ENCODE measurements around the gene ZFP1. TPM values are rescaled to one million over a fixed set of nuclear protein-coding genes. Genes with fewer than 3 reads are reported as not detected.
"Not testable (repeated sequence)": the region's sequence is repeated elsewhere in the genome, so short reads cannot be mapped to it uniquely, and the experiment has no call there.

ZFP1 gene
- total RNA-seq, 1 experiment from 2014 or later: 17.0 TPM

DNA sequence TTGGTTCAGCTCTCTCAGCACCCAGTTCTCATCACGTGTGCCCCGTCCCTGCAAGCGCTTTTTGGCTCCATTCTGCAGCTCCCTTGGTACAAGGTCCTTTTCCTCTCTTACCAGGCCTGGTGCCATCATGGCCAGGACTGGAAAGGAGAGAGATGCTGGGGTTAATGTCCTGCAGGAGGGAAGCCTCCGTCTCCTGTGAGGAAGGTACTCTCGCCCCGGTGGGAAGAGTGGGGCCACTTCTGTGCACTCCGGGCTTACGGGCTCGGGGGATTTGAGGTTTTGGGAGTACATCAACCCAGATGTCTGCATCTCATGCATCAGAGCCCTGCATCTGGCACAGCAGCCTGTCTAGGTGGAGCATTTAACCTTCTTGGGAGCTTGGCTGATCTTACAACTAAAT is 48.5 kb downstream of the ZFP1 start:
- in situ Hi-C loops (cut with HindIII; ENCODE audit: low sequenced_read_pairs): no loop called here
- DNase-seq (ENCODE audit: low spot score): no peak

DNA sequence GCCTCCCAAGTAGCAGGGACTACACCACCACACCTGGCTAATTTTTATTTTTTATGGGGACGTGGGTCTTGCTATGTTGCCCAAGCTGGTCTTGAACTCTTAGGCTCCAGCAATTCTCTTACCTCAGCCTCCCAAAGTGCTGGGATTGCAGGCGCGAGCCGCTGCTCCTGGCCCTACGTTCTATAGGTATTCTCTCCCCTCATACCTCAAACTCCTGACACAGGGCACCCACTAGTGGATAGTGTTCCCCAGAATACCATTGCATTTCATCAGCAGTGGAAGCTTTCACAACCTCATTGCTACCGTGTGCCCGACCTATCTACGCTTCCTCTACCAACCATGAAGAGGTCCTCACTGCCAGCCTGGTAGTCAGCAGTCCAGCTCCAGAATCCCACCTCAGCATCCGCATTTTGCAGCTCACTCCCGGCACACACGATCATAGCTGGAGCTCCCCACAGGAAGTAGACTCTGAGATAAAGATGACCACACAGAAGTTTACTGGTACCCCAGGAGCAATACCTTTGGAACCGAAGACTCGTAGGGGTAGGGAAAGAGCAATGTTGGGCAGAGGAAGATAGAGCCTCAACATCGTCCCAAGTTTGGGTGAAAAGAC is 49.3 kb downstream of the ZFP1 start:
- in situ Hi-C loops (cut with HindIII; ENCODE audit: low sequenced_read_pairs): no loop called here
- DNase-seq (ENCODE audit: low spot score): no peak

GRCh38 chr16:75198135-75198600 is 49.8 kb downstream of the ZFP1 start:
- in situ Hi-C loops (cut with HindIII; ENCODE audit: low sequenced_read_pairs): no loop called here
- no peak for DNase-seq (ENCODE audit: low spot score)

DNA sequence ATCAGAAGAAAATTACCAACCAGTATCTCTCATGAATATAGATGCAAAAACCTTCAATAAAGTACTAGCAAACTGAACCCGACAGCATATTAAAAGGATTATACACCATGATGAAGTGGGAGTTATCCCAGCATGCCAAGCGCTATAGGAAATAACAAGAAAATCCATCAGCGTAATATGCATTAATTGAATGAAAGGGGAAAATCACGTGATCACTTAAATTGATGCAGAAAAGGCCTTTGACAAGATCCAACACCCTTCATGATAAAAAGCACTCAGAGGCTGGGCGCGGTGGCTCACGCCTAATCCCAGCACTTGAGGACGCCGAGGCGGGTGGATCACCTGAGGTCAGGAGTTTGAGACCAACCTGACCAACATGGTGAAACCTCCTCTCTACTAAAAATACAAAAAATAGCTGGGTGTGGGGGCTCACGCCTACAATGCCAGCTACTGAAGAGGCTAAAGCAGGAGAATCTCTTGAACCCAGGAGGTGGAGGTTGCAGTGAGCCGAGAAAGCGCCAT is 53.8 kb downstream of the ZFP1 start:
- in situ Hi-C loops (cut with HindIII; ENCODE audit: low sequenced_read_pairs): no loop called here
- DNase-seq (ENCODE audit: low spot score): no peak

DNA sequence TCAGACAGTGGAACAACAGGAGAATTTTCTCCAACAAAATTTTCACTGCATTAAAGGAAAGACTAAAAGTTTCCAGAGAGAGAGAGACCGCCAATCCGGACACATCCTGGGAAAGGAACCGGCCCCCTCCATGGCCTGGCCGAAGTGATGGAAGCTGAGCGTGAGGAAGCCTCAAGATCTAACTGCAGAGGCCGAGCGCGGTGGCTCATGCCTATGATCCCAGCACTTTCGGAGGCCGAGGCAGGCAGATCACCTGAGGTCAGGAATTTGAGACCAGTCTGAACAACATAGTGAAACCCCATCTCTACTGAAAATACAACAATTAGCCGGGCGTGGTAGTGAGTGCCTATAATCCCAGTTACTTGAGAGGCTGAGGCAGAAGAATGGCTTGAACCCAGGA is 54.8 kb downstream of the ZFP1 start:
- DNase-seq (ENCODE audit: low spot score): no peak
- in situ Hi-C loops (cut with HindIII; ENCODE audit: low sequenced_read_pairs): no loop called here

GRCh38 chr16:75203667-75204409 is 55.5 kb downstream of the ZFP1 start:
- in situ Hi-C loops (cut with HindIII; ENCODE audit: low sequenced_read_pairs): no loop called here
- no peak for DNase-seq (ENCODE audit: low spot score)

GRCh38 chr16:75204410-75204758 is 56.1 kb downstream of the ZFP1 start:
- no peak for DNase-seq (ENCODE audit: low spot score)
- in situ Hi-C loops (cut with HindIII; ENCODE audit: low sequenced_read_pairs): no loop called here

GRCh38 chr16:75204905-75205304 is 56.6 kb downstream of the ZFP1 start:
- in situ Hi-C loops (cut with HindIII; ENCODE audit: low sequenced_read_pairs); DNase-seq (ENCODE audit: low spot score): not testable (repeated sequence)

GRCh38 chr16:75205438-75205837 is 57.1 kb downstream of the ZFP1 start:
- in situ Hi-C loops (cut with HindIII; ENCODE audit: low sequenced_read_pairs): not testable (repeated sequence)

GRCh38 chr16:75205961-75206748 is 57.8 kb downstream of the ZFP1 start:
- in situ Hi-C loops (cut with HindIII; ENCODE audit: low sequenced_read_pairs); DNase-seq (ENCODE audit: low spot score): not testable (repeated sequence)

More at GRCh38 chr16:75205438-75205837, 57.1 kb downstream of the ZFP1 start:
- not testable (repeated sequence) for DNase-seq (ENCODE audit: low spot score)

DNA sequence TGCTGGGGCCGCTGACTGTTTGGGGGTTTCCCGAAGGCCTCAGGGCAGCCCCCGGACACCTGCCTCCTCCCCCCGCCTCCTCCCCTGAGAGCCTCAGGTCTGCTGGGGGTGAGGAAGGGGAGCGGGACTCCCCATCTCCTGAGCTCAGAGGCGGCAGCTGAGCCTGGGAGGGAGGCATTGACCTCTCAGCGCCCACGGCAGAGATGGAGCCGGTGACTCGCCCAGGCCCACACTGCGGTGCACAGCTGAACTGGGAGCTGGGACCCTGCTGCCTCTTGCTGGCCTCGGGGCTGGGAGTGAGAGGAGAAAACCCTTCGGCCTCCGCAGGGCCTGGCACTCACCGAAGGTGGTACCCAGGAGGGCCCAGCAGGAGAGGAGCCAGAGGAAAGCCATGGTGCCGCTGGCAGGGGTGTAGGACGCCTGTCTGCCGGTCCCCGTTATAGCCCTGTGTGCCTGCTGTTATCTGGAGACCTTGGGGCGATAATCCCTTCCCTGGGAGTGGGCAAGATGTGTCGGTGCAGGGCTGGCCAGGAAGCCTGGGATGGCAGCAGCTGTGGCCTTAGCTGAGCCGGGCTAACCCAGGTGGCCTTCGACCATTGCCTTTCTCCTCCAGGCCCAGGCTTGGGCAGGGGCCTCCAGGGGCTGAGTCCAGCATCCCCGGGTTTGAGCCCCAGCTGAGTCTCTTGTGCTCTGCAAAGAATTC is 58.6 kb downstream of the ZFP1 start, which contains the start of gene CTRB2:
Gene CTRB2, minus strand, starts transcription at position 413 of the 703 bp plus-strand sequence. Its CDS starts 20 bp downstream, at position 393.
- no peak for DNase-seq (ENCODE audit: low spot score)
- in situ Hi-C loops (cut with HindIII; ENCODE audit: low sequenced_read_pairs): no loop called here

DNA sequence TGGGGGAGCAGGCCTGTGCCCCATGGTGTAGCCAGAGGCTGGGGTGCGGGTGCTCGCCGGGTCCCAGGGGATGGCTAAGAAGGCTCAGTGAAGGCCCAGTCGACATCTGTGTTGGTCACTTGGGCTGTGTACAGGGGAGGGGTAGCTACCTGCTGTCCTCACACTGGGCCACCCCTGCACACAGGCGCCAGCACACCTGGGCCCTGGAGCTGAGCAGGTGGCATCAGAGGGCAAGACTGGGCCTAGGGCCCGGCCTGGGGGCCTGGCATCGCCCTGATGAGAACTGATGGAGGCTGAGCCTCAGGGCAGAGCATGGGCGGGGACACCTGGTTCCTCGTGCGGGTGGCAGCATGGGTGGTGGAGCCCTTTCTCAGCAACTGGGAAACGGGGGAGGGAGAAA is 59.5 kb downstream of the ZFP1 start:
- no peak for DNase-seq (ENCODE audit: low spot score)
- in situ Hi-C loops (cut with HindIII; ENCODE audit: low sequenced_read_pairs): no loop called here

GRCh38 chr16:75208242-75208825 is 60.0 kb downstream of the ZFP1 start:
- in situ Hi-C loops (cut with HindIII; ENCODE audit: low sequenced_read_pairs): no loop called here
- DNase-seq (ENCODE audit: low spot score): no peak

DNA sequence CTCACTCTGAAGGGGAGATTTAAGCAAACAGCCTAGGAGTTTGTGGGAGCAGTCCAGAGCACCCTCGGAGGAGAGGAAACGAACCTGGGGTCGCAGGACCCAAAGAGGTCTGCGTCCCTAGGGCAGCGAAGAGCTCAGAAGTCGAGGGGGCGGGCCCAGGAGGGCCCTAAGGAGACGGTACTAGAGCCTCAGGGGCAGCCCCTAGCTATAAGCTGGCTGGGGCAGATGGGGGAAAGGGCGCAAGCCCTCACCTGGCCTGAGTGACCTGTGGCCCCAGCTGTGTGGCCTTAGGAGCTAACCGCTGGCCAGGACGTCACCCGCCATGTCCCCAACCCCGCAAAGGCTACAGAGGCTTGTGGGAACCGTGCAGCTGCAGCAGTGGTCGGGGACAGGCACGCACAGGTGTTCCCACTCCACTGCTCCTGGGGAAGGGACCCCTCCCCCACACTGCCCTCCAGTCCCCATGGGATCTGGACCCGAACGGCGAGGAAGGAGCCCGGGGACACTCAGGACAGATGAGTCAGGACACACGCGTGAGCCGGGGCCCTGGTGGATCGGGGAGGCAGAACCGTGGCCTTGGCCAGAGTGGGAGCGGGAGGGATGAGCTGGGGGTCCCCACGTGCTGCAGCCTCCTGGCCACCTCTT is 60.7 kb downstream of the ZFP1 start:
- DNase-seq (ENCODE audit: low spot score): no peak
- in situ Hi-C loops (cut with HindIII; ENCODE audit: low sequenced_read_pairs): no loop called here

GRCh38 chr16:75209514-75209913 is 61.2 kb downstream of the ZFP1 start:
- in situ Hi-C loops (cut with HindIII; ENCODE audit: low sequenced_read_pairs); DNase-seq (ENCODE audit: low spot score): not testable (repeated sequence)

DNA sequence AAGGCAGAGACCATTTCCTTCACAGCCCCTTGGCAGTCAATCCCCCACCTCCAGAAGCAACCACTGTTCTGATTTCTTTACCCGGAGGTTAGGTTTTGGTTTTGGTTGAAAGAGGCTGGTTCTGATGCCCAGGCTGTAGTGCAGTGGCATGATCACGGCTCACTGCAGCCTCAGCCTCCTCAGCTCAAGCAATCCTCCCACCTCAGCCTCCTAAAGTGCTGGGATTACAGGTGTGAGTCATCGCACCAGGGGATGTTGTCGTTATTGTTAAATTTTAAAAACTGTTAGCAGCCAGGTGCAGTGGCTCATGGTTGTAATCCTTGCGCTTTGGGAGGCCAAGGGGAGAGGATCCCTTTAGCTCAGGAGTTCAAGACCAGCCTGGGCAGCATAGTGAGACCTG is 61.6 kb downstream of the ZFP1 start:
- DNase-seq (ENCODE audit: low spot score): no peak
- in situ Hi-C loops (cut with HindIII; ENCODE audit: low sequenced_read_pairs): no loop called here

DNA sequence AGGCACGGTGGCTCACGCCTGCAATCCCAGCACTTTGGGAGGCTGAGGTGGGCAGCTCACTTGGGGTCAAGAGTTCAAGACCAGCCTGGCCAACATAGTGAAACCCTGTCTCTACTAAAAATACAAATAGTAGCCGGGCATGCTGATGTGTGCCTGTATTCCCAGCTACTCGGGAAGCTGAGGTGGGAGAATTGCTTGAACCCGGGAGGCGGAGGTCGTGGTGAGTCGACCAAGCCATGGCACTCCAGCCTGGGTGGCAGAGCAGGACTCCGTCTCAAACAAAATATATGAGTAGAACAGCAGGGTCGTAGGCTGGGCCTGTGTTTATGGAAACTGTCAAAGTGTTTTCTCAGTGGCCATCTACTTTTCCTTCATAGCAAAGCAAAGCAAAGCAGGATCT is 63.0 kb downstream of the ZFP1 start:
- DNase-seq (ENCODE audit: low spot score); in situ Hi-C loops (cut with HindIII; ENCODE audit: low sequenced_read_pairs): not testable (repeated sequence)

DNA sequence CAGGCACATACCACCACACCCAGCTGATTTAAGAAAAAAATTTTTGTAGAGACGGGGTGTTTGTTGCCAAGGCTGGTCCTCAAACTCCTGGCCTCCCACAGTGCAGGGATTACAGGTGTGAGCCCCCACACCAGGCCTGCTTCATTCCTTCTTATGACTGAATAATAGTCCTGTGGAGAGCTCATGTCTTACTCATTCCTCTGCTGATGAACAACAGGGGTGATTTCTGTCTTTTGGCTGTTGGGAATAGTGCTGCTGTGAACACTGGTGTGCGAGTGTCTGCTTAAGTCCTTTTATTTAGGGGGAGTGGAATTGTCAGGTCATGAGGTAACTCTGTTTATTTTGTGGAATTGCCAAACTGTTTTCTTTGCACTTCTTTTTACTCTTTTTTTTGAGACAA is 67.8 kb downstream of the ZFP1 start:
- in situ Hi-C loops (cut with HindIII; ENCODE audit: low sequenced_read_pairs): no loop called here
- no peak for DNase-seq (ENCODE audit: low spot score)

Data from G401 (cell line).